Measurements from ENCODE around the gene FGD2. TPM values are rescaled to one million over a fixed set of nuclear protein-coding genes. Genes with fewer than 3 reads are reported as not detected.

FGD2 gene
- total and polyA plus RNA-seq, 11 donors: 1.4 to 45.8 (median 4.9) TPM

DNA sequence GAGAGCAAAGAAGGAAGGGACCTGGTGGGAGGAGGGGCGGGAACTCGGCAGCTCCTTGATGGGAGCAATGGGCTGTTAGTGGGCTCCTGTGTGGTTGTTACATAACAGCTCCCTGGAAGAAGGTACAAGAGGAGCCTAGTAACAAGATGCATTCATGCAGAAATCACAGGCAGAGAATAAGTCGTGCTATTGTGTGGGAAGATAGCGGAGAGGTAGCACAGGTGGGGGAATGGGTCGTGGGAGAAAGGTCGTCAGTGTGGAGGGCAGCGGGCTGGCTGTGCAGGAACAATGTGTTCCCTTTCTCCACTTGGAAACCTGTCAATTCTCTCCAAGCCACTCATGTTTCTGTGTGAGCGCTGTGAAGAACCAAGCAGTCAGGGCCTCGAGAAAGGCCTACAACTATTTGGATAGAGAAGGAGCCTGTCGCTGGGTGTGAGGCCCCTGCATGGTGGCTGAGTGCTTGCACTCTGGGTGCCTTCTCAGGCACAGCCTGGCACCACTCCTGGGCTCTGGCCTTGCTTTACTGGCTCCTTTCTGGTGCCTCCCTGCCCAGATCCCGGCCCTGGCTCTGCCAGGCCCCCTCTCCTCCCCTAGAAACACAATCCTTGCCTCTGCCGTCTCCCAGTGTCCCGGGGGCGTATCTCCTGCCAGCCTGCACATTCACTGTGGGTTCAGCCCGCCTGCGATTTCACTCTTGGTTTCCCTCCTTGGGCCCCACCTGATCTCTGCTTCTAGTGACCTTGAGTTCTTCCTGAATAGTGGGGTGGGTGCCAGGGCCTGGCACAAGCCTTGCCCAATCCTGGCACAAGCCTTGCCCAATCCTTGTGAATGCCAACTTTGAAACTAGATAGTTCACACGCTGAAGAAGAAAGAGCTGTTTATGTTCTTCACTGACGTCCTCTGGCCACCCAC lies 7.4 kb upstream of the FGD2 start:
- DNase-seq (peak in 4 of 5 donors; percentile 46 to 87 (median 62)), ATAC-seq (peak; percentile 42 to 83 (median 74))
- Histone ChIP-seq H3K4me3 (no peak overlapping the region), H3K27ac (peak overlapping the region; percentile 73 to 97 (median 92)), H3K36me3 (no peaks in the 10 kb centered on the region), H3K9me3 (no peaks in the 10 kb centered on the region), H3K4me1 (peaks cover 0 to 20% (median 9%) of the 10 kb centered on the region in 12 donors), H3K27me3 (no peaks in the 10 kb centered on the region)
- TF ChIP-seq, protein P1, sequence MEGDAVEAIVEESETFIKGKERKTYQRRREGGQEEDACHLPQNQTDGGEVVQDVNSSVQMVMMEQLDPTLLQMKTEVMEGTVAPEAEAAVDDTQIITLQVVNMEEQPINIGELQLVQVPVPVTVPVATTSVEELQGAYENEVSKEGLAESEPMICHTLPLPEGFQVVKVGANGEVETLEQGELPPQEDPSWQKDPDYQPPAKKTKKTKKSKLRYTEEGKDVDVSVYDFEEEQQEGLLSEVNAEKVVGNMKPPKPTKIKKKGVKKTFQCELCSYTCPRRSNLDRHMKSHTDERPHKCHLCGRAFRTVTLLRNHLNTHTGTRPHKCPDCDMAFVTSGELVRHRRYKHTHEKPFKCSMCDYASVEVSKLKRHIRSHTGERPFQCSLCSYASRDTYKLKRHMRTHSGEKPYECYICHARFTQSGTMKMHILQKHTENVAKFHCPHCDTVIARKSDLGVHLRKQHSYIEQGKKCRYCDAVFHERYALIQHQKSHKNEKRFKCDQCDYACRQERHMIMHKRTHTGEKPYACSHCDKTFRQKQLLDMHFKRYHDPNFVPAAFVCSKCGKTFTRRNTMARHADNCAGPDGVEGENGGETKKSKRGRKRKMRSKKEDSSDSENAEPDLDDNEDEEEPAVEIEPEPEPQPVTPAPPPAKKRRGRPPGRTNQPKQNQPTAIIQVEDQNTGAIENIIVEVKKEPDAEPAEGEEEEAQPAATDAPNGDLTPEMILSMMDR (IDR thresholded peaks at IDR 0.05): no peak
- TF ChIP-seq POLR2A (IDR thresholded peaks at IDR 0.05): no peak
- 48 to 61% (median 55%) methylated on average over 18 of the region's 18 CpGs for WGBS, 4 donors
- intact Hi-C loops (cut with DNase I): loop anchor here in 1 of 10 donors (1.0 kb wide), 1 partner anchor 20 kb away; no protein-coding TSS in a partner anchor

GRCh38 chr6:36998723-36999038 lies 6.8 kb upstream of the FGD2 start:
- WGBS, 4 donors: 58 to 68% (median 61%) methylated on average over 8 of the region's 8 CpGs
- TF ChIP-seq POLR2A (IDR thresholded peaks at IDR 0.05): peak in 1 of 2 donors; percentile 49
- TF ChIP-seq, protein P1 (IDR thresholded peaks at IDR 0.05): no peak
- intact Hi-C loops (cut with DNase I): loop anchor here in 1 of 10 donors (1.0 kb wide), 1 partner anchor 20 kb away; no protein-coding TSS in a partner anchor
- H3K27me3 ChIP-seq: no peaks in the 10 kb centered on the region
- H3K4me1 ChIP-seq: peaks cover 0 to 20% (median 9%) of the 10 kb centered on the region in 12 donors
- DNase-seq: no peak
- H3K9me3 ChIP-seq: no peaks in the 10 kb centered on the region
- H3K36me3 ChIP-seq: no peaks in the 10 kb centered on the region
- H3K27ac ChIP-seq: peak overlapping the region; percentile 73 to 97 (median 92)
- ATAC-seq: peak; percentile 74 to 90 (median 87)
- H3K4me3 ChIP-seq: no peak overlapping the region

- DNase-seq (no peak), ATAC-seq (peak in 3 of 4 donors; percentile 10 to 37 (median 10))
- Histone ChIP-seq H3K27me3 (no peaks in the 10 kb centered on the region), H3K36me3 (no peaks in the 10 kb centered on the region), H3K9me3 (no peaks in the 10 kb centered on the region), H3K4me1 (peaks cover 0 to 20% (median 9%) of the 10 kb centered on the region in 12 donors), H3K27ac (peak overlapping the region; percentile 73 to 97 (median 92)), H3K4me3 (no peak overlapping the region)
- no peak for TF ChIP-seq POLR2A (IDR thresholded peaks at IDR 0.05)
- TF ChIP-seq, protein P1 (IDR thresholded peaks at IDR 0.05): no peak
- intact Hi-C loops (cut with DNase I): no loop called here
- WGBS, 4 donors: 67 to 74% (median 69%) methylated on average over 12 to 15 of the region's 15 CpGs
These were observed 6.2 kb upstream of the FGD2 start for GRCh38 chr6:36999061-36999750.

DNA sequence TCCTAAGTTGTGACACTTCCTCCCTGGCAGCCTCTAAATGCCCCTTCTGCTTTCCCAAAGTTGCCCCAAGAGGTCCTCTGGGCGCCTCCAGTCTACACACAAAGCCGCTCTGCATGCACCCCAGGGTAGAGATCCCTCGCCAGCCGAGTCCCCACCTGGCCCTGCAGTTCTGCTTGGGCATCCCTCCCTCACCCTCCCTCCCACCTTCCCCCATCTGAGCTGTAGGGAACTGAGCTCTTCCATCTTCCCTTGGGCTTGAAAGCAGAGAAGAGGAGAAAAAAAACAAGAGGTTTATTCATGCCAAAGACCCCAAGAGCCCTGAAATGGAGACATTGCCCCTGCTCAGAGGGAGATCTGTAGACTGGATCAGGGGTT lies 5.7 kb upstream of the FGD2 start:
- Histone ChIP-seq H3K27me3 (no peaks in the 10 kb centered on the region), H3K4me1 (peaks cover 0 to 20% (median 9%) of the 10 kb centered on the region in 12 donors), H3K9me3 (no peaks in the 10 kb centered on the region), H3K36me3 (no peaks in the 10 kb centered on the region), H3K27ac (peak overlapping the region in 3 of 12 donors; percentile 88 to 97 (median 92)), H3K4me3 (no peak overlapping the region)
- no peak for TF ChIP-seq POLR2A (IDR thresholded peaks at IDR 0.05)
- TF ChIP-seq, protein P1 (IDR thresholded peaks at IDR 0.05): no peak
- no peak for ATAC-seq
- no peak for DNase-seq
- WGBS, 4 donors: 93 to 96% (median 94%) methylated on average over 4 of the region's 4 CpGs
- intact Hi-C loops (cut with DNase I): no loop called here
